MCF 10A (cell line): ENCODE data around the gene ELFN2. TPM values are rescaled to one million over a fixed set of nuclear protein-coding genes. Genes with fewer than 3 reads are reported as not detected.

ENCODE experiments used
- BruUV-seq: library from RNA; stranded (reverse); fragments of 400-500 nt; replicated peaks from 2 replicates; lab custom pipeline; 2021; lab: Mats Ljungman, UMichigan
- CTCF ChIA-PET: fragments of 300-600 bp; sonication (Branson Sonifier 250); formaldehyde crosslinking; extraction: SDS; loops from one replicate; lab custom pipeline; 2021; ENCODE audit warnings: antibody characterized with exemption, inconsistent platforms; lab: Yijun Ruan, JAX
- POLR2A ChIA-PET: fragments of 300-600, 350-650 bp; sonication (Branson Sonifier 250); formaldehyde crosslinking; extraction: SDS; loops from one replicate; lab custom pipeline; 2020; ENCODE audit warnings: antibody characterized with exemption, inconsistent platforms; lab: Yijun Ruan, JAX
- DNase-seq: peaks from one replicate; pipeline ENCODE4 v3.0.0-alpha.2; 2018; ENCODE audit not compliant: unreplicated experiment
- H3K27ac Mint-ChIP-seq: one replicate; pipeline ENCODE4 v1.8.0; 2022; ENCODE audit warnings: mild to moderate bottlenecking, low read depth, mixed read lengths; ENCODE audit not compliant: unreplicated experiment
- H3K27me3 Mint-ChIP-seq: one replicate; pipeline ENCODE4 v1.8.0; 2022; ENCODE audit warnings: mixed read lengths; ENCODE audit not compliant: insufficient read depth, unreplicated experiment
- H3K36me3 Mint-ChIP-seq: one replicate; pipeline ENCODE4 v1.8.0; 2022; ENCODE audit warnings: mild to moderate bottlenecking, moderate library complexity, mixed read lengths; ENCODE audit not compliant: insufficient read depth, unreplicated experiment
- H3K4me1 Mint-ChIP-seq: one replicate; pipeline ENCODE4 v1.8.0; 2022; ENCODE audit warnings: mixed read lengths; ENCODE audit not compliant: insufficient read depth, unreplicated experiment
- H3K4me3 Mint-ChIP-seq: one replicate; pipeline ENCODE4 v1.8.0; 2022; ENCODE audit warnings: mild to moderate bottlenecking, moderate library complexity, mixed read lengths; ENCODE audit not compliant: unreplicated experiment
- H3K9me3 Mint-ChIP-seq: one replicate; pipeline ENCODE4 v1.8.0; 2022; ENCODE audit warnings: mixed read lengths; ENCODE audit not compliant: unreplicated experiment
- intact Hi-C: fragments of 100-400 bp; cut with micrococcal nuclease; formaldehyde crosslinking; loops from 2 replicates; pipeline ENCODE4 v1.14.1; 2022
- total RNA-seq: library from RNA; stranded (reverse); gene quantifications from 2 replicates; pipeline ENCODE4 v1.2.3, GENCODE V29; 2022
- TF ChIP-seq, protein P1 (sequence below): fragments of 200-600 bp; IDR thresholded peaks from one replicate; pipeline ENCODE4 v1.8.0; 2022; ENCODE audit warnings: antibody characterized with exemption, mild to moderate bottlenecking; ENCODE audit not compliant: unreplicated experiment

Gene ELFN2
- total RNA-seq, 1 experiment from 2014 or later, result 4.2 TPM

DNA sequence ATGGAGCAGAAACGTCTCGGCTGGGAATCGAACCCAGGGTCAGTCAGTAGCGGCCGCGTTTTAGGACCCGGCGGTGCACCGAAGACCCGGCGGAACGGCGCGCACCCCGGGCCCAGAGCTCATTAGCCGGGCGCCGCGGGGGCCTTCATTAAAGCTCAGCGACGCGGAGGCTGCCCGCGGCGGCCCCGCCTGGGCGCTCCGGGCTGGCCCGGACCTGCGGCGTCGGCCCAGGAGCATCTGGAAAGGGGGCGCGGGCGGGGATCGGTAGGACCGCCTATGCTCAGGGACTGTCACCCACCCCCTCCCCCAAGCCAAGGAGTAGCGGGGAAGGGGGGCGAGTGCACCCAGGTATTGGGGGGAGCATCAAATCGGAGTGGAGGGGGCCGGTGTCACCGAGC lies 92.8 kb downstream of the ELFN2 start:
- H3K9me3 Mint-ChIP-seq, result no peaks in the 10 kb centered on the region
- peaks cover 35% of the 10 kb centered on the region for H3K4me1 Mint-ChIP-seq
- H3K27ac Mint-ChIP-seq, result no peak overlapping the region
- no peak for DNase-seq
- CTCF ChIA-PET, result interaction anchor here (0.9 to 1.3 kb wide), 4 partner anchors 18 to 272 kb away, joined by 3 to 5 read pairs (median 4); no protein-coding TSS in a partner anchor
- no peaks in the 10 kb centered on the region for H3K27me3 Mint-ChIP-seq
- TF ChIP-seq, protein P1, sequence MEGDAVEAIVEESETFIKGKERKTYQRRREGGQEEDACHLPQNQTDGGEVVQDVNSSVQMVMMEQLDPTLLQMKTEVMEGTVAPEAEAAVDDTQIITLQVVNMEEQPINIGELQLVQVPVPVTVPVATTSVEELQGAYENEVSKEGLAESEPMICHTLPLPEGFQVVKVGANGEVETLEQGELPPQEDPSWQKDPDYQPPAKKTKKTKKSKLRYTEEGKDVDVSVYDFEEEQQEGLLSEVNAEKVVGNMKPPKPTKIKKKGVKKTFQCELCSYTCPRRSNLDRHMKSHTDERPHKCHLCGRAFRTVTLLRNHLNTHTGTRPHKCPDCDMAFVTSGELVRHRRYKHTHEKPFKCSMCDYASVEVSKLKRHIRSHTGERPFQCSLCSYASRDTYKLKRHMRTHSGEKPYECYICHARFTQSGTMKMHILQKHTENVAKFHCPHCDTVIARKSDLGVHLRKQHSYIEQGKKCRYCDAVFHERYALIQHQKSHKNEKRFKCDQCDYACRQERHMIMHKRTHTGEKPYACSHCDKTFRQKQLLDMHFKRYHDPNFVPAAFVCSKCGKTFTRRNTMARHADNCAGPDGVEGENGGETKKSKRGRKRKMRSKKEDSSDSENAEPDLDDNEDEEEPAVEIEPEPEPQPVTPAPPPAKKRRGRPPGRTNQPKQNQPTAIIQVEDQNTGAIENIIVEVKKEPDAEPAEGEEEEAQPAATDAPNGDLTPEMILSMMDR, result no peak
- intact Hi-C loops, result no loop called here
- POLR2A ChIA-PET, result no interaction called here
- no peak overlapping the region for H3K4me3 Mint-ChIP-seq
- no peaks in the 10 kb centered on the region for H3K36me3 Mint-ChIP-seq
- BruUV-seq, result no TSS peak

DNA sequence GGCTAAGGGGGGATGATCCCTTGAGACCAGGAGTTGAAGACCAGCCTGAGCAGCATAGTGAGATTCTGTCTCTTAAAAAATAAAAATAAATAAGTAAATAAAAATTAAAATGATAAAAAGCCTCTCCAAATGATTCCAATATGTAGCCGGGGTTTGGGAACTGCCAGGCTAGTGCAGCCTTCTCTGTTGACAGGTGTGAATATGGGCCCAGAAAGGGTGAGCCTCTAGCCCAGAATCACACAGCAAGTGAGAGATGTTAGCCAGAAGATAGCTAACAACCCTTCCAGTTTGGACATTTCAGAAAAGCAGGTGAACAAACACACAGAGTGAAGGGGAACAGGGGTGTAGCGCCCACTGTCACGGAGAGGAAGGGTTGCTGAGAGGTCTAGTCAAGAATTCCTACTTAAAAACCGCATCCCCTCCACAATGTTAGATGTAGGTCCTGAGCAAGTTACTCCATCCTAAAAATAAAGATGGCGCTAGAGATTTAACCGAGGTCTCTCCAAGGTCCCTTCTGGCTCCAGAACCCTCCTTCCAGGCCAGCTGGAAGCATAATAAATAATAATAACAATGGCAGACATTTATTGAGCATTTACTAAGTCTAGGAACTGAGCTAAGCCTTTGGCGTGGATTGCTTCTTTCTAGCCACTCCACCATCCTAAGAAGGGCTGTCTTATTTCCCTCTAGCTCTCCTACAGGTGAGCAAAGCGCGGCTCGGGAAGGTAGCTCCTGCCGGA lies 93.4 kb downstream of the ELFN2 start:
- ChIA-PET CTCF (interaction anchor here (0.9 to 1.3 kb wide), 4 partner anchors 17 to 273 kb away, joined by 3 to 5 read pairs (median 4); no protein-coding TSS in a partner anchor), POLR2A (no interaction called here)
- intact Hi-C loops, result no loop called here
- BruUV-seq, result no TSS peak
- no peaks in the 10 kb centered on the region for H3K9me3 Mint-ChIP-seq
- no peak for DNase-seq
- peaks cover 41% of the 10 kb centered on the region for H3K4me1 Mint-ChIP-seq
- no peak overlapping the region for H3K4me3 Mint-ChIP-seq
- no peaks in the 10 kb centered on the region for H3K27me3 Mint-ChIP-seq
- no peak overlapping the region for H3K27ac Mint-ChIP-seq
- no peaks in the 10 kb centered on the region for H3K36me3 Mint-ChIP-seq
- TF ChIP-seq, protein P1, result no peak

DNA sequence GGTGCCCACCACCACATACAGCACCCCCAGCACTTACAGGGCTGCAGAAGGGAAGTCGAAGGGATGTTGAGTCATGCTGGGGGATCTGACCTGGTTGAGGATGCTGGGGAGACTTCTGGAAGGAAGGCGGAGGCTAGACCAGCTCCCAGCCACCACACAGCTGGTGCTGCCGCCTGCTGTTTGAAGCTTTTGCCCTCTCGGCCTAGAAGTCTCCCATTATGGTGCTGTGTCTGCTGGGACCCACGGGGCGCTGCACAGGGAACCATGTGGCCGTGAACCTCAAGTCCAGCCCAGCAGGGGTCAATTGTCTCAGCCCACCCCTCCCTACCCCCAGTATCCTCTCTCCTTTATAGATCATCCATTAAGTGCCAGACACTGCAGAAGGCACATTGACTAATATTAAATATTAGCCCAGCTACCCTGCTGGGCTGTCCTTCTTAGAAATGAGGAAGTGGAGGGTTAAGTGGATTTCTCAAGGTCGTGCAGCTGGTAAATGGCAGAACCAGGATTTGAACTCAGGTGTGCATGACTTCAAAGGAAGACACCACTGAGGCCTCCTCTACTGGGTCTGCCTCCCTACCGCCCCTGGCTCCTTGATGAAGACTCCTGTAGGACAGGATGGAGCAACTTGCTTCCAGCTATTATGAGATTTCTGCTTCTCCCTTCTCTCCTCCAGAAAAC lies 95.3 kb downstream of the ELFN2 start:
- H3K36me3 Mint-ChIP-seq, result peaks cover 6% of the 10 kb centered on the region
- BruUV-seq, result no TSS peak
- no peaks in the 10 kb centered on the region for H3K9me3 Mint-ChIP-seq
- no peaks in the 10 kb centered on the region for H3K27me3 Mint-ChIP-seq
- intact Hi-C loops, result no loop called here
- H3K27ac Mint-ChIP-seq, result no peak overlapping the region
- H3K4me1 Mint-ChIP-seq, result peaks cover 40% of the 10 kb centered on the region
- no peak for DNase-seq
- CTCF ChIA-PET, result interaction anchor here (0.6 to 4.1 kb wide), 4 partner anchors 15 to 125 kb away, joined by 3 to 18 read pairs (median 4); no protein-coding TSS in a partner anchor
- TF ChIP-seq, protein P1, result no peak
- POLR2A ChIA-PET, result no interaction called here
- H3K4me3 Mint-ChIP-seq, result no peak overlapping the region

DNA sequence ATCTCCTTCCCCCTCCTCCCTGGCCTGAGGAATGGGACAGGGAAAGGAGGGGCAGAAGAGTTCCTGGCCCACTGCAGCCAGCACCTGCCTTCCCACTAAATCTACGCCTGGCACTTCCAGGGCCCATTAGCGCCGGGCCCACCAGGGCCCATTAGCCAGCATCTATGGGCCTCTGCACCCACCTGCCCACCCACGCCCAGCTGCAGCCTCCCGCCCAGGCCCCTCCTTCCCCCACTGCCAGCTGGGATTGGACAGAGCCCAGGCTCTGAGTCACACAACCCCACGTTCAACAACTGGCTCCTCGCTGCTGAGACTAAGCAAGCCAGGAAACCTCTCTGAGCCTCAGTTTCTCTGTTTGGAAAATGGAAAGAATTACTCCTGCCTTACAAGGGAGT lies 96.2 kb downstream of the ELFN2 start:
- intact Hi-C loops, result no loop called here
- peak; percentile 76 for DNase-seq
- ChIA-PET CTCF (interaction anchor here (4.1 kb wide), 1 partner anchor 14 kb away, joined by 18 read pairs; no protein-coding TSS in a partner anchor), POLR2A (no interaction called here)
- BruUV-seq, result no TSS peak
- H3K4me3 Mint-ChIP-seq, result no peak overlapping the region
- peaks cover 33% of the 10 kb centered on the region for H3K4me1 Mint-ChIP-seq
- no peaks in the 10 kb centered on the region for H3K9me3 Mint-ChIP-seq
- H3K27me3 Mint-ChIP-seq, result no peaks in the 10 kb centered on the region
- TF ChIP-seq, protein P1, result no peak
- H3K27ac Mint-ChIP-seq, result no peak overlapping the region
- peaks cover 6% of the 10 kb centered on the region for H3K36me3 Mint-ChIP-seq
